ENCODE results near the gene DNAJC5. TPM values are rescaled to one million over a fixed set of nuclear protein-coding genes. Genes with fewer than 3 reads are reported as not detected.
"Not testable (repeated sequence)": the region's sequence is repeated elsewhere in the genome, so short reads cannot be mapped to it uniquely, and the experiment has no call there.

Gene DNAJC5
- total RNA-seq, 4 donors from 2014 or later, result 40.6 to 59.7 (median 49.7) TPM

DNA sequence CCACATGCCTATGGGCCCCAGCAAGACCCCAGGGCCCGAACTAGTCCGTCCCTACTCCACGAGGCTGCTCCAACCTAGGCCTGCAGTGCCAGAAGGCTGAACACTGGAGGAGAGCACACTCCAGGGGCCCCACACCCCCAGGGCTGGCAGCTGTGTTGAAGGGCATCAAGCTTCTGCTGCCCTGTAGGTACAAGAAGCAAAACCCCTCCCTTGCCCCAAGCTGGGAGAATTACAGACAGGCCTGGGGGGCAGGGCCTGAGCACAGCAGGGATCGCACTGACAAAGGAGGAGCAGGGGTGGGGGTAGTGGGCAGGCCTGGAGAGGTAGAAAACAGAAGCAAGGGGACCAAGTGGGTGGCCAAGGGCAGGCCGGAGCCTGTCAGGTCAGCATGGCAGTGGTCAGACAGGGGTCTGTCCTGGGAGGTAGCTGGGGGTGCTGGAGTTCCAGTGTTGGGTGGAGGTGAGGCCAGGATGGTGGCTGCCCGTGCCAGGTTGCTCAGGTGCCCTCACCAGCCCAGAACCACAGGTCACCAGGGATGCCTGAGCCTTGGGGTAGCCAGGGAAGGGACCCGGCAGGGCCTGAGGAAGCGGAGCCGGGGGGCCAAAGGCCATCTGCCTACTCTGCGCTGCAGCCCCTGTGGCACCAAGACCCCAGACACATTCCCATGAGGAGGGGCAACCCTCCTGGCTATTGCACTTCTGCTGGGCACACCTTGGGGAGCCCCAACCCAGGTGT, 64.2 kb downstream of the DNAJC5 start:
- no peak for DNase-seq (ENCODE audit: low spot score in 2 of 2)
- no peak for TF ChIP-seq POLR2A (IDR thresholded peaks at IDR 0.05)
- WGBS, 2 donors, result 78 to 90% methylated on average over 6 to 8 of the region's 10 CpGs
- H3K4me3 ChIP-seq (ENCODE audit: low read depth, poor library complexity, severe bottlenecking), result no peak overlapping the region
- intact Hi-C loops (cut with DNase I; ENCODE audit: low total_unique reads), result no loop called here

DNA sequence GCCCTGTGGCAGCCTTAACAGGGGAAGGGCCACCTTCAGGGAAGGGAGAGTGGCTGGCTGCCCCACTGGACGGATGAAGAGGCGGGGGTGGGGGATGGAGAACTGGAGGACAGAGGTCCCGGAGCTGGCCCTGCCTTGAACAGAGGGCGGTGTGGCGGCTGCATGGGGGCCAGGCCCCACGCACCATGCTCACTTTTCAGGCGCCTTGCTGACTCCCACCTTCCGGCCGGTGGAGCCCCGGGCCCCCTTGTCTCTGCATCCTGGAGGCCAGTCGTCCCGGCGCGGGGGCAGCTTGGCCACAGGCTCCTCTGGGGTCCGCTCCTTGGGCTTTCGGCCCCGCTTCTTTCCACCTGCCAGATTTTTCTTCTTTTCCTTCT, 64.8 kb downstream of the DNAJC5 start:
- H3K4me3 ChIP-seq (ENCODE audit: low read depth, poor library complexity, severe bottlenecking), result no peak overlapping the region
- no peak for TF ChIP-seq POLR2A (IDR thresholded peaks at IDR 0.05)
- TF ChIP-seq, protein P1, sequence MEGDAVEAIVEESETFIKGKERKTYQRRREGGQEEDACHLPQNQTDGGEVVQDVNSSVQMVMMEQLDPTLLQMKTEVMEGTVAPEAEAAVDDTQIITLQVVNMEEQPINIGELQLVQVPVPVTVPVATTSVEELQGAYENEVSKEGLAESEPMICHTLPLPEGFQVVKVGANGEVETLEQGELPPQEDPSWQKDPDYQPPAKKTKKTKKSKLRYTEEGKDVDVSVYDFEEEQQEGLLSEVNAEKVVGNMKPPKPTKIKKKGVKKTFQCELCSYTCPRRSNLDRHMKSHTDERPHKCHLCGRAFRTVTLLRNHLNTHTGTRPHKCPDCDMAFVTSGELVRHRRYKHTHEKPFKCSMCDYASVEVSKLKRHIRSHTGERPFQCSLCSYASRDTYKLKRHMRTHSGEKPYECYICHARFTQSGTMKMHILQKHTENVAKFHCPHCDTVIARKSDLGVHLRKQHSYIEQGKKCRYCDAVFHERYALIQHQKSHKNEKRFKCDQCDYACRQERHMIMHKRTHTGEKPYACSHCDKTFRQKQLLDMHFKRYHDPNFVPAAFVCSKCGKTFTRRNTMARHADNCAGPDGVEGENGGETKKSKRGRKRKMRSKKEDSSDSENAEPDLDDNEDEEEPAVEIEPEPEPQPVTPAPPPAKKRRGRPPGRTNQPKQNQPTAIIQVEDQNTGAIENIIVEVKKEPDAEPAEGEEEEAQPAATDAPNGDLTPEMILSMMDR (IDR thresholded peaks at IDR 0.05), result no peak
- no peak for DNase-seq (ENCODE audit: low spot score in 2 of 2)
- 92 to 99% methylated on average over 14 to 16 of the region's 17 CpGs for WGBS, 2 donors
- intact Hi-C loops (cut with DNase I; ENCODE audit: low total_unique reads), result no loop called here

DNA sequence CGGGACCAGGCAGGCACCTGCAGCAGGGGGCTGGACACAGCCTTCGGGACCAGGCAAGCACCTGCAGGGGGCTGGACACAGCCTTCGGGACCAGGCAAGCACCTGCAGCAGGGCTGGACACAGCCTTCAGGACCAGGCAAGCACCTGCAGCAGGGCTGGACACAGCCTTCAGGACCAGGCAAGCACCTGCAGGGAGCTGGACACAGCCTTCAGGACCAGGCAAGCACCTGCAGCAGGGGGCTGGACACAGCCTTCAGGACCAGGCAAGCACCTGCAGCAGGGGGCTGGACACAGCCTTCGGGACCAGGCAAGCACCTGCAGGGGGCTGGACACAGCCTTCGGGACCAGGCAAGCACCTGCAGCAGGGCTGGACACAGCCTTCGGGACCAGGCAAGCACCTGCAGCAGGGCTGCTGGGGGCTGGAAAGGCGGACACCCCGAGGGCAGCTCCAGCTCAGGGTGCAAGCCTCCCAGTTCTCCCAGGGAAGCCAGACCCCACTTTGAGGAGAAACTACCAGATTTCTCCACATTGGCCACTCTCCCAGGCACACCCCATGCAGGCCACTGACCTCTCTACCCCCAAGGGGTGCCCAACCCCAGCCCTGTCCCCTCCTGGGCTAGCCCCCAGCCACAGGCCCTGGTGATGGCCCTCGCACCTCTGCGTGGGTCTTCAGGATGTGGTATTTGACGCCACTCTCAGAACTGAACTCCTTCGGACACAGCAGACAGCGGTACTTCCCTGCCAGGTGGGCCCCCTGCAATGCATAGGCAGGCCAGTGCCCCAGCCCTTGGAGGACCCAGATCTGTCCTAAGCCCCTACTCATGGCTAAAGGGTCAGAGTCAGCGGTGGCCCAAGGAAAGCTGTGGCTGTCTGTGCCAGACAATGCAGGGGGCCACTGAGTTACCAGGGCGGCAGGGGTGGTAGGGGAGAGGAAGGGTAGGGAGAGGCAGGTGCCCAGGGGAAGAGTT, 66.0 kb downstream of the DNAJC5 start:
- DNase-seq (ENCODE audit: low spot score in 2 of 2); H3K4me3 ChIP-seq (ENCODE audit: low read depth, poor library complexity, severe bottlenecking); intact Hi-C loops (cut with DNase I; ENCODE audit: low total_unique reads): not testable (repeated sequence)
- WGBS, 2 donors, result 92 to 96% methylated on average over 11 to 13 of the region's 15 CpGs

DNA sequence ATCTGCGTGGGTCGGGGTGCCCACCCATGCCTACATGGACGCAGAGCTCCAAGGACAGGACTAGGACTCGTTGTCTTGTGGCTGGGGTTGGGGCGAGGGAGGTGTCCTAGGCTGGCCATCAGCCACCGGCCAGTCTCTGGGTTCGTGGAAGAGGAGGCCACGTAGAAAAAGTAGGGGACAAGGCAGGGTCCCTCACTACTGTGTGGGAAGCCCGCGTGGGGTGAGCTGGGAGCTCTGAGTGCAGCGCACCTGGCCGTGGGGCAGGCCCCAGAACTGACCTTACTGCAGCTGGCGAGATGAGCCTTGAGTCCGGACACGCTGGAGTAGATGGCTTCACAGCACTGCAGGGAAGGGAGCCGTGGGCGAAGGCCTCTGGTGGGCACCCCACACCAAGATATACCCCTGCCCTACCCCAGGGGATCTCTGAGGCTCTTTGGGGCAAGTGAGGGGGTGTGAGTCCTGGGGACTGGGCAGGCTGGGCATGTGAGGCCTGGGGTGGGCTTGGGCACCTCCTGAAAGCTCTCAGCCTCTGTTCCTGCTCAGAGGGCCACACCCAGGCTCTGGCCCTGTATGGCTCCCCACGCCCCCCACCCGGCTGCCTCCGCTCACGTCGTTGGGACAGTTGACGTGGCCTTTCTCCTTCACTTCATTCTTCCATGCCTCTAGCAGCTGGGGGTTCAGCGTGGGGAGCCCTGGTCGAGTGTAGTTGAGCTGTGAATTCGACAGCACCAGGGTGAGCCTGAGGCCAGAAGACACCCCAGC, 66.9 kb downstream of the DNAJC5 start:
- no peak for DNase-seq (ENCODE audit: low spot score in 2 of 2)
- TF ChIP-seq POLR2A (IDR thresholded peaks at IDR 0.05), result no peak
- TF ChIP-seq, protein P1 (IDR thresholded peaks at IDR 0.05), result no peak
- intact Hi-C loops (cut with DNase I; ENCODE audit: low total_unique reads), result no loop called here
- no peak overlapping the region for H3K4me3 ChIP-seq (ENCODE audit: low read depth, poor library complexity, severe bottlenecking)
- WGBS, 2 donors, result 85 to 88% methylated on average over 26 of the region's 26 CpGs

DNA sequence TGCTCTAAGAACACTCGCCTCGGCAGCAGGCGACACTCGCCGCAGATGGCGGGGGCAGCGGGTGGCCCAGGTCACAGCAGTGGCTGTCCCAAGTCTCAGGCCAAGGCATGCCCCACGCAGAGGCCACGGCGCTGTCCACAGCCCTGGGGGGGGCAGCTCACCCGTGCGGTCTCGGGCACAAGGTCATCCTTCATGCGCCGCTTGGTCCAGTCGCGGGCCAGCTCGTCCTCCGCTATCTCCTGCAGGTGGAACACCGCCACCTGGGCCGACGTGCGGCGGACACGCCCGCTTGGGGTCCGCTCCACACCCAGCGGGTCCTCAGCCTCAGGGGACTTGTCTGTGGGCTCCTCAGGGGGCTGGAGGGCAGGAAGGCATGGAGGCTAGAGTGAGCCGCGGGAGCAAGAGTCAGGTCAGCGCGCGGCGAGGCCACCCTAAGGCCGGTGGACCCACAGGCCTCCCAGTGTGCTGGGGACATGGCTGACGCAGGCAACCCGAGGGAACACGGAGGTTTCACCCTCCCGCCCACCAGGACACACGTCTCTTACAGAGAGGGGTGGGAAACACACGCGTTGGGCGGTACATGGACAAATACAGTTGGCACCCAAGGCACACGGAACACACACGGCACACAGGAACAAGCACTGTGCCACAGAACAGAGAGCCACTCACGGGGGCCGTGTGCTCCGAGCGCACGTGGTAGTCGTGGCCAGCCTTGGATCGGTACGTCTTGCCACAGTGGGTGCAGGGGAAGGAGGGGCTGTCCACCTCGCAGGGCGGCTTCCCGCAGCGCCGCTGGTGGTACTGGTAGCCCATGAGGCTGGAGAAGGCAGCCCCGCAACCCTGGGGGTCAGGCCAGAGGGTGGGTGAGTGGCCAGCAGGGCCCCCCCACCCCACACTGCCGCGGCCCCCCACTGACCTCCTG, 67.8 kb downstream of the DNAJC5 start:
- DNase-seq (ENCODE audit: low spot score in 2 of 2), result no peak
- intact Hi-C loops (cut with DNase I; ENCODE audit: low total_unique reads), result no loop called here
- H3K4me3 ChIP-seq (ENCODE audit: low read depth, poor library complexity, severe bottlenecking), result no peak overlapping the region
- 95 to 97% methylated on average over 34 to 60 of the region's 61 CpGs for WGBS, 2 donors
- no peak for TF ChIP-seq POLR2A (IDR thresholded peaks at IDR 0.05)
- TF ChIP-seq, protein P1 (IDR thresholded peaks at IDR 0.05), result no peak

DNA sequence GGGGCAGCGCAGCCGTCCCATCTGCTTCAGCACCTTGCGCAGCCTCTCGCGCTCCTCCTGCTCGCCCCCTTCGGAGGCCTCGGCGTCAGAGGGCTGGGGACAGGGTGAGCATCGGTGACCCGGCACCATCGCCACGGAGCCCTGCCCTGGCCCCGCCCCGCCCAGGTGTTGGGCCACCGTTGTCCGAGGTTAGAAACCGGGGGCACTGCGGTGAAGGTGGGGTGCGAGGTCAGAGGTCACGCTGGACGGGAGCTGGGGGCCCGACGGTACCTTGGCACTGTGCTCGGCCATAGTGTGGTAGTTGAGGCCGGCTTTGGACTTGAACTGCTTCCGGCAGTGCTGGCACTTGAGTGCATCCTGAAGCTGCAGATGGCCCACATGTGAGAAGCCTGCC, 68.4 kb downstream of the DNAJC5 start:
- no peak for DNase-seq (ENCODE audit: low spot score in 2 of 2)
- intact Hi-C loops (cut with DNase I; ENCODE audit: low total_unique reads), result no loop called here
- H3K4me3 ChIP-seq (ENCODE audit: low read depth, poor library complexity, severe bottlenecking), result no peak overlapping the region
- 91 to 98% methylated on average over 25 to 27 of the region's 27 CpGs for WGBS, 2 donors
- TF ChIP-seq POLR2A (IDR thresholded peaks at IDR 0.05), result no peak
- TF ChIP-seq, protein P1 (IDR thresholded peaks at IDR 0.05), result no peak
